Ishikawa (cell line): ENCODE data around the gene PEX12.

ENCODE experiments used
- CEBPB ChIP-seq: IDR thresholded peaks from 2 replicates; pipeline ENCODE4 v1.6.1; 2012
- CREB1 ChIP-seq: IDR thresholded peaks from 2 replicates; pipeline ENCODE4 v1.6.1; 2012; ENCODE audit warnings: low read depth
- EGR1 ChIP-seq: IDR thresholded peaks from 2 replicates; pipeline ENCODE4 v1.6.1; 2012
- EP300 ChIP-seq: IDR thresholded peaks from 2 replicates; pipeline ENCODE4 v1.6.1; 2012; ENCODE audit warnings: borderline replicate concordance
- FOXM1 ChIP-seq: IDR thresholded peaks from 2 replicates; pipeline ENCODE4 v1.6.1; 2012; ENCODE audit warnings: low read depth, borderline replicate concordance
- NFIC ChIP-seq: IDR thresholded peaks from 2 replicates; pipeline ENCODE4 v1.6.1; 2012
- RAD21 ChIP-seq: IDR thresholded peaks from 2 replicates; pipeline ENCODE4 v1.6.1; 2012; ENCODE audit warnings: low read depth
- TAF1 ChIP-seq: IDR thresholded peaks from 2 replicates; pipeline ENCODE4 v1.6.1; 2012; ENCODE audit warnings: low read depth, mild to moderate bottlenecking
- TCF12 ChIP-seq: IDR thresholded peaks from 2 replicates; pipeline ENCODE4 v1.6.1; 2012; ENCODE audit warnings: low read depth
- TEAD4 ChIP-seq: IDR thresholded peaks from 2 replicates; pipeline ENCODE4 v1.6.1; 2012
- USF1 ChIP-seq: IDR thresholded peaks from 2 replicates; pipeline ENCODE4 v1.6.1; 2012
- YY1 ChIP-seq: IDR thresholded peaks from 2 replicates; pipeline ENCODE4 v1.6.1; 2012; ENCODE audit warnings: low read depth
- ZBTB7A ChIP-seq: IDR thresholded peaks from 2 replicates; pipeline ENCODE4 v1.6.1; 2012; ENCODE audit warnings: low read depth
- TF ChIP-seq, protein P1 (sequence below): IDR thresholded peaks from 2 replicates; pipeline ENCODE4 v1.6.1; 2012
- TF ChIP-seq, protein P2 (sequence below): IDR thresholded peaks from 2 replicates; pipeline ENCODE4 v1.6.1; 2012; ENCODE audit warnings: low read depth, mild to moderate bottlenecking

PEX12 gene

GRCh38 chr17:35566968-35567367 is 11.4 kb downstream of the PEX12 start:
- TF ChIP-seq EP300 (no peak), TCF12 (no peak), USF1 (no peak), CEBPB (no peak), RAD21 (no peak), FOXM1 (no peak), CREB1 (no peak), TEAD4 (no peak), YY1 (no peak), TAF1 (no peak), NFIC (no peak), ZBTB7A (no peak), EGR1 (no peak)
- TF ChIP-seq, protein P1, sequence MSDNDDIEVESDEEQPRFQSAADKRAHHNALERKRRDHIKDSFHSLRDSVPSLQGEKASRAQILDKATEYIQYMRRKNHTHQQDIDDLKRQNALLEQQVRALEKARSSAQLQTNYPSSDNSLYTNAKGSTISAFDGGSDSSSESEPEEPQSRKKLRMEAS = no peak
- TF ChIP-seq, protein P2, sequence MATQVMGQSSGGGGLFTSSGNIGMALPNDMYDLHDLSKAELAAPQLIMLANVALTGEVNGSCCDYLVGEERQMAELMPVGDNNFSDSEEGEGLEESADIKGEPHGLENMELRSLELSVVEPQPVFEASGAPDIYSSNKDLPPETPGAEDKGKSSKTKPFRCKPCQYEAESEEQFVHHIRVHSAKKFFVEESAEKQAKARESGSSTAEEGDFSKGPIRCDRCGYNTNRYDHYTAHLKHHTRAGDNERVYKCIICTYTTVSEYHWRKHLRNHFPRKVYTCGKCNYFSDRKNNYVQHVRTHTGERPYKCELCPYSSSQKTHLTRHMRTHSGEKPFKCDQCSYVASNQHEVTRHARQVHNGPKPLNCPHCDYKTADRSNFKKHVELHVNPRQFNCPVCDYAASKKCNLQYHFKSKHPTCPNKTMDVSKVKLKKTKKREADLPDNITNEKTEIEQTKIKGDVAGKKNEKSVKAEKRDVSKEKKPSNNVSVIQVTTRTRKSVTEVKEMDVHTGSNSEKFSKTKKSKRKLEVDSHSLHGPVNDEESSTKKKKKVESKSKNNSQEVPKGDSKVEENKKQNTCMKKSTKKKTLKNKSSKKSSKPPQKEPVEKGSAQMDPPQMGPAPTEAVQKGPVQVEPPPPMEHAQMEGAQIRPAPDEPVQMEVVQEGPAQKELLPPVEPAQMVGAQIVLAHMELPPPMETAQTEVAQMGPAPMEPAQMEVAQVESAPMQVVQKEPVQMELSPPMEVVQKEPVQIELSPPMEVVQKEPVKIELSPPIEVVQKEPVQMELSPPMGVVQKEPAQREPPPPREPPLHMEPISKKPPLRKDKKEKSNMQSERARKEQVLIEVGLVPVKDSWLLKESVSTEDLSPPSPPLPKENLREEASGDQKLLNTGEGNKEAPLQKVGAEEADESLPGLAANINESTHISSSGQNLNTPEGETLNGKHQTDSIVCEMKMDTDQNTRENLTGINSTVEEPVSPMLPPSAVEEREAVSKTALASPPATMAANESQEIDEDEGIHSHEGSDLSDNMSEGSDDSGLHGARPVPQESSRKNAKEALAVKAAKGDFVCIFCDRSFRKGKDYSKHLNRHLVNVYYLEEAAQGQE = no peak

DNA sequence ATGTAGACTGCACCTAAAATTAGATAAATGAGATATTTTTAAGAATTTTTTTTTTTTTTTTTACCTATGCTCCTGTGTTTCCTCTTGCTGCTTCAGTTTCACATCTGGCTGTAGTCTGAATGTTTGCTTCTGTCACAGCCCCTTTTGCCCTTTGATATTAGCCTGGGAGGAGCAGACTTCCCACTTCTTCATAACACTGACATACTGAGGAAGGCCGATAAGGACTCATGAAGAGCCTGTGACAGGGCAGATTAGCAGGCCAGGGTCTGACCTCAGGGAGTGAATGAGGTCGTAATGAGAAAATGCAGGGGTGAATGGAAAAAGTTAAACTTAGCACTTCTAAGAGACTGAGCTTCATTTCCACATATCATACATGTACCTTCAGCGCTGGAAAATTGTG is 17.7 kb downstream of the PEX12 start, which contains the start of gene SLFN14:
Gene SLFN14, minus strand, starts transcription at position 117 of the 400 bp plus-strand sequence. CDS start 2,757 bp downstream, outside the sequence.
- no peak for TF ChIP-seq YY1
- no peak for TF ChIP-seq CEBPB
- no peak for TF ChIP-seq USF1
- TF ChIP-seq TAF1 = no peak
- no peak for TF ChIP-seq CREB1
- no peak for TF ChIP-seq FOXM1

DNA sequence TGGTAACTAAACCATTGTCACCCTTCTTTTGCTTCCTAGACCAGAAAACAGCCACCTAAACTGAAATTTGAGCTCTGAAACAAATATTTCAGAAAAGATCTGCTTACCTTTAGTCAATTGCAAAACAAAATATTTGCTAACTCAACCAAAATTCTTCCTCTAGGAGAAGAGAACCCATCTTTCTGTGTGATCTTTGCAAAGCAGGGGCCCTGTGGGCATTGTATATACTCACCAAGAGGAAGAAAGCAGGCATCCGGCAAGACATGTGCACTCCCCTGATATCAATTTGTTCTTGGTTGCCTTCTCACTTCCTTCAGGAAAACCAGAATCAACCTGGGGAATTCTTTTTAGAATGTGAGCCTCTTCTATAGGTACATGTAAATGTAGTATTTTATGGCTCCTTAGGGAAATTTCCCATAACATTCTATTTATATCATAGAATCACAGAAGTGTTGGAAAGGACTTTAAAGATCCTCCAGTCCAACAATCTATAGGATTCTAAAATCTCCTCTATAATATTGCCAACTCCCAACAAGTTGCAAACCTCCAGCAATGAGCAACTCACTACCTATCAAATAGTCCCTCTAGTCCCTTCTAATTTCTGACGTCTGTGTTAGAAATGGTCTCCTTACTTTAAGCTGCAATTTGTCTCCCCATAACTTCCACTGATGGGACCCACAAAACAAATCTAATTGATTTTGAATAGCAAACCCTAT is 18.7 kb downstream of the PEX12 start:
- TF ChIP-seq TAF1 = no peak

- TF ChIP-seq CEBPB (no peak), FOXM1 (no peak), EP300 (no peak), NFIC (no peak), TAF1 (no peak), CREB1 (no peak), USF1 (no peak)
- TF ChIP-seq, protein P1 = no peak
Measured at GRCh38 chr17:35557353-35557752, 21.0 kb downstream of the PEX12 start.

- TF ChIP-seq RAD21 = 0 out of 2 replicates have a peak, but pooled peaks have one; percentile 15
- TF ChIP-seq FOXM1 = no peak
Measured at GRCh38 chr17:35555691-35556090, 22.7 kb downstream of the PEX12 start.

- no peak for TF ChIP-seq TCF12
- no peak for TF ChIP-seq EGR1
- TF ChIP-seq TEAD4 = no peak
- no peak for TF ChIP-seq CREB1
- no peak for TF ChIP-seq NFIC
- no peak for TF ChIP-seq USF1
- no peak for TF ChIP-seq EP300
- no peak for TF ChIP-seq FOXM1
- TF ChIP-seq CEBPB = no peak
Measured at GRCh38 chr17:35554668-35555067, 23.7 kb downstream of the PEX12 start.

GRCh38 chr17:35553310-35553709 is 25.1 kb downstream of the PEX12 start:
- no peak for TF ChIP-seq FOXM1
- TF ChIP-seq, protein P2 = no peak
- no peak for TF ChIP-seq USF1
